VCaP (cell line): Measurements from ENCODE around the gene ERVFRD-1.
"Not testable (repeated sequence)": the region's sequence is repeated elsewhere in the genome, so short reads cannot be mapped to it uniquely, and the experiment has no call there.

Experiments used
- H3K27ac ChIP-seq: fragments of 450-650 bp; 2 replicates; pipeline ENCODE4 v1.5.1; 2017
- CTCF ChIP-seq: fragments of 450-650 bp; conservative IDR thresholded peaks from 2 replicates; pipeline ENCODE4 v1.5.1; 2017; ENCODE audit warnings: mild to moderate bottlenecking, moderate library complexity

ERVFRD-1 gene

DNA sequence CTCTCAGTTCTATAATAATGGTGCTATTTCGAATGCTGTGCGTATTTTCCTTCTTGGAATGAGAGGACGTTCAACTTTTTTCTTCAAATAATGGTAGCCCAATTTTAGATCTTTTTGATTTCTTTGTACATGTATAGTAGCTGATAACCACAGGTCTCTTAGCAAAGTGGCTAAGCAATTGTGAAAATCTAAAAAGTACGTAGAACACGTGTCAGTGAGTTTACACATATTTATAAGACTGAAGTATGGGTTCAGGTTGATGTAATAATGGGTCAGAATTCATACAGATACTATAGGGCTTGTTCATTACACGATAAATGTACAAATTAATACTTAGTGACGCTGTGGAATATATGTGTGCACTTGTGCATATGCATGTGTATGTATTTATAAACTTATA, 16.6 kb downstream of the ERVFRD-1 start:
- H3K27ac ChIP-seq = peak overlapping the region; percentile 97
- no peak for TF ChIP-seq CTCF

- H3K27ac ChIP-seq = peak overlapping the region; percentile 97
- no peak; the same call in 1 of the 2 replicates for TF ChIP-seq CTCF
Observed at GRCh38 chr6:11094411-11094851, 17.1 kb downstream of the ERVFRD-1 start.

GRCh38 chr6:11093626-11094410, 17.7 kb downstream of the ERVFRD-1 start, which contains the start of gene SMIM13:
Gene SMIM13, plus strand, starts transcription at chr6:11093834. Its CDS starts 480 bp downstream, at chr6:11094314.
- peak within 1 kb of the TSS; percentile 97 for H3K27ac ChIP-seq

DNA sequence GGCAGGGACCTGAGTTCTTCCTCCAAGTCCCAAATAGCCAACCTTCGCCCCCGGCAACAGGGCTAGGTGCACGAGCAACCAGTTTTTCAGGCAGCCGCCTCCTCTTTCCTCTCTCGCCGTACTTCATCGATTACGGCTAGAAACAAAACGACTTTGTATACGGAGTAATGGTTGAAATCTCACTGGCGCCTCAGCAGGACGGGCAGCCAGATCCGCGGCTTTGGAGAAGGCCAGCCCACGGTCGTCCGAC, 18.2 kb downstream of the ERVFRD-1 start:
- no peak for TF ChIP-seq CTCF
- H3K27ac ChIP-seq = peak overlapping the region; percentile 97

More at GRCh38 chr6:11093626-11094410, 17.7 kb downstream of the ERVFRD-1 start, which contains the start of gene SMIM13:
- peak; percentile 100 for TF ChIP-seq CTCF

DNA sequence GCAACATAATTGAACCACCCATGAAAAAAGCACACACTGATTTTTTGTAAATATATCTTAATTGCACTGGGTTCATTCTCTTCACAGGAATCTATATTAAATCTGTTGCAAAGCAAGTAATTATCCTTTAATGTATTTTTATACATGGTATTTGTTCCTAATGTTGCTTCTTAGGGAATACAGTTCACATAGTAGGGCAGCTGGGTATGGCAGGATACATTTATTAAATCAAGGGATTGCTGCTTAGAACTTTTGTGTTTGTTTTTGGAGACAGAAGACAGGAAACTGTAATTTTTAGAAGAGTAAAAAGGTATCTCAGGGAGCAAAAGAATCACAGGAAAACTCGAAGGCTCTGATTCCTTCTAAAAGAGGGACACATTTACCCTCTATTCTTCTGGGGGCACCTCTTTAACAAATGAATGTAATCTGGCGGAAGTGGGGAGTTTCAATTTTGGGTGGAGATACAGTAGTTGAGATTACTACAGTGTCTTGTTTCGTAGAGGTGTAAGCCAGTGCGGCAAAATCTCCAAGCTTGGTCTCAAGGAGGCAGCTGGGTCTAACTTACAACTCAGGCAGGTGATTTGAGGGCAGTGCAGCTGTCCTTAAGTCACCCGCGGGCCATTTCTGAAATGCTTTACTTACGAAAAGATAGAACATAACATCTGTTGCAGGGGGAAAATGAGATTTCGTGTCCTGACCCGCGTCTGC, 18.7 kb downstream of the ERVFRD-1 start:
- peak overlapping the region; percentile 97 for H3K27ac ChIP-seq
- no peak for TF ChIP-seq CTCF

DNA sequence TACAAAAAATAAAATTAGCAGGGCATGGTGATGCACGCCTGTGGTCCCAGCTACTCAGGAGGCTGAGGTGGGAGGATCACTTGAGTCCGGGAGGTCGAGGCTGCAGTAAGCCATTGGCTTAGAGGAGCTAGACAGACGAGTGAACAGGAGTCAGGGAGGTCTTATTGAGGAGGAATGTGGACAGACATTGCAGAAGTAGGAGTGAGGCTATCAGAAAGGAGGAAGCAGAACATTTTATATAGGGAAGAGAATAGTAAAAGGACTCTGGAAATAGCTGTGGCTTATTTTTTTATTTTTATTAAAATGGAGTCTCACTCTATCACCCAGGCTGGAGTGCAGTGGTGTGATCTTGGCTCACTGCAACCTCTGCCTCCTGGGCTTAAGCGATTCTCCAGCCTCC, 20.4 kb downstream of the ERVFRD-1 start:
- H3K27ac ChIP-seq = peak overlapping the region; percentile 97

- H3K27ac ChIP-seq = no peak overlapping the region
- no peak for TF ChIP-seq CTCF
Observed at GRCh38 chr6:11089695-11090094, 21.8 kb downstream of the ERVFRD-1 start.

DNA sequence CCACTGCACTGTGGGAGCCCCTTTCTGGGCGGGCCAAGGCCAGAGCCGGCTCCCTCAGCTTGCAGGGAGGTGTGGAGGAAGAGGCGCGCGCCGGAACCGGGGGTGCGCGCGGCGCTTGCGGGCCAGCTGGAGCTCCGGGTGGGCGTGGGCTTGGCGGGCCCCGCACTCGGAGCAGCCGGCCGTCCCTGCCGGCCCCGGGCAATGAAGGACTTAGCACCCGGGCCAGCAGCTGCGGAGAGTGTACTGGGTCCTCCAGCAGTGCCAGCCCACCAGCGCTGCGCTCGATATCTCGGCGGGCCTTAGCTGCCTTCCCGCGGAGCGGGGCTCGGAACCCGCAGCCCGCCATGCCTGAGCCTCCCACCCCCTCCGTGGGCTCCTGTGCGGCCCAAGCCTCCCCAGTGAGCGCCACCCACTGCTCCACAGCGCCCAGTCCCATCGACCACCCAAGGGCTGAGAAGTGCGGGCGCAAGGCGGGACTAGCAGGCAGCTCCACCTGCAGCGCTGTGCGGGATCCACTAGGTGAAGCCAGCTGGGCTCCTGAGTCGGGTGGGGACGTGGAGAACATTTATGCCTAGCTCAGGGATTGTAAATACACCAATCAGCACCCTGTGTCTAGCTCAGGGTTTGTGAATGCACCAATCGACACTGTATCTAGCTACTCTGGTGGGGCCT, 24.2 kb downstream of the ERVFRD-1 start:
- H3K27ac ChIP-seq = not testable (repeated sequence)
